Kidney epithelial cell (primary cell): ENCODE measurements around the gene RPGR. TPM values are rescaled to one million over a fixed set of nuclear protein-coding genes. Genes with fewer than 3 reads are reported as not detected.

Experiments
- DNase-seq: peaks from one replicate; pipeline ENCODE4 v3.0.0-alpha.2; 2010; ENCODE audit warnings: low read depth
- H3K27me3 ChIP-seq: 2 replicates; pipeline ENCODE4 v1.6.0; 2011; ENCODE audit warnings: low read length; ENCODE audit not compliant: control insufficient read depth, insufficient read depth
- H3K36me3 ChIP-seq: 2 replicates; pipeline ENCODE4 v1.5.1; 2011; ENCODE audit warnings: low read length; ENCODE audit not compliant: control insufficient read depth, insufficient read depth
- H3K4me3 ChIP-seq: 2 replicates; pipeline ENCODE4 v1.5.1; 2011; ENCODE audit warnings: low read depth, mild to moderate bottlenecking, control low read depth, low read length
- total RNA-seq: library from RNA; depleted of rRNA; stranded (reverse); fragments of >200 nt; gene quantifications from 2 replicates; pipeline ENCODE4 v1.2.3, GENCODE V29; 2015
- TF ChIP-seq, protein P1 (sequence below): IDR thresholded peaks from 2 replicates; pipeline ENCODE4 v1.5.1; 2011; ENCODE audit warnings: mild to moderate bottlenecking, moderate library complexity, low read length, control low read depth, inconsistent platforms; ENCODE audit not compliant: insufficient read depth, poor library complexity, severe bottlenecking

Gene RPGR
- total RNA-seq, 1 donor from 2014 or later = 4.6 TPM

DNA sequence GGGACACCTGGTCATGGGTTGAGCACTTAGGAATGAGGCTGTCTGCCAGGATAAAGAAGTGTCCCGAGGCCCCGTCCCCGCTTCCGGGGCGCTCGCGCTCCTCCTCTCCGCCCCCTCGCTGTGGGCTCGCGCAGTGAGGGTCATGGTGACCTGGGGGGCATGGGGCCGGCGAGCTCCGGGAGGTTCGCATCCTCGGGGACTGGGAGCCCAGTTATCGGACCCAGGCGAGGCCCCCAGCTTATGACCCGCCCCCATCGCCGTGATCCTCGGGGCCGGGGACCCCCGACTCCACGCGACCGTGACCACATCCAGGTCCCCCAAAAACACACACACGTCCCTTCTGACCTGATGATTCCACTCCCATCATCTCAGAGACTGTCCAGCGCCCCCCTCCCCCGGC, 71.3 kb downstream of the RPGR start:
- TF ChIP-seq, protein P1, sequence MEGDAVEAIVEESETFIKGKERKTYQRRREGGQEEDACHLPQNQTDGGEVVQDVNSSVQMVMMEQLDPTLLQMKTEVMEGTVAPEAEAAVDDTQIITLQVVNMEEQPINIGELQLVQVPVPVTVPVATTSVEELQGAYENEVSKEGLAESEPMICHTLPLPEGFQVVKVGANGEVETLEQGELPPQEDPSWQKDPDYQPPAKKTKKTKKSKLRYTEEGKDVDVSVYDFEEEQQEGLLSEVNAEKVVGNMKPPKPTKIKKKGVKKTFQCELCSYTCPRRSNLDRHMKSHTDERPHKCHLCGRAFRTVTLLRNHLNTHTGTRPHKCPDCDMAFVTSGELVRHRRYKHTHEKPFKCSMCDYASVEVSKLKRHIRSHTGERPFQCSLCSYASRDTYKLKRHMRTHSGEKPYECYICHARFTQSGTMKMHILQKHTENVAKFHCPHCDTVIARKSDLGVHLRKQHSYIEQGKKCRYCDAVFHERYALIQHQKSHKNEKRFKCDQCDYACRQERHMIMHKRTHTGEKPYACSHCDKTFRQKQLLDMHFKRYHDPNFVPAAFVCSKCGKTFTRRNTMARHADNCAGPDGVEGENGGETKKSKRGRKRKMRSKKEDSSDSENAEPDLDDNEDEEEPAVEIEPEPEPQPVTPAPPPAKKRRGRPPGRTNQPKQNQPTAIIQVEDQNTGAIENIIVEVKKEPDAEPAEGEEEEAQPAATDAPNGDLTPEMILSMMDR = no peak
- H3K36me3 ChIP-seq = no peaks in the 10 kb centered on the region
- no peak for DNase-seq
- no peak overlapping the region for H3K4me3 ChIP-seq
- no peaks in the 10 kb centered on the region for H3K27me3 ChIP-seq

DNA sequence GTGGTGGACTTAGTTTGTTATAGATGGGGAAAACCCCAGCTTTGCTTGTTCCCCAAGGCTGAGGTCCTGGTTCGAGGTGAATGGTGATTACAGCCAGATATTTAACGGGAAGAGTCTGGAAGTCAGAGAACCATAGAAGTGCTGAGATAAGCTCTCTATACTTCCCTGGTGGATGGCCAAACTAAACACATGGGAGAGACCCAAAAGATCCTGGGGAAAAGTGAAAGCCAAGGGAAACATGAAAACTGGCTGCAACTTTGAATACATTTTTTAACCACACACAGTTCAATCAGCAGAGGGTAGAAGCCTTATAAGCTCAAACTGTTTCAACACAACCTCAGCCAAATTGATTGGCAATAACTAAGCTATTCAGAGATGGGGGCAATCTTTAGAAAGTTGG, 77.3 kb downstream of the RPGR start:
- Histone ChIP-seq H3K27me3 (no peaks in the 10 kb centered on the region), H3K4me3 (no peak overlapping the region), H3K36me3 (no peaks in the 10 kb centered on the region)
- DNase-seq = no peak
- TF ChIP-seq, protein P1 = no peak

- Histone ChIP-seq H3K27me3 (no peaks in the 10 kb centered on the region), H3K4me3 (no peak overlapping the region), H3K36me3 (no peaks in the 10 kb centered on the region)
- TF ChIP-seq, protein P1 = no peak
- DNase-seq = no peak
Observed at GRCh38 chrX:38247051-38247450, 80.3 kb downstream of the RPGR start.

- DNase-seq = no peak
- TF ChIP-seq, protein P1 = no peak
- Histone ChIP-seq H3K4me3 (no peak overlapping the region), H3K36me3 (no peaks in the 10 kb centered on the region), H3K27me3 (no peaks in the 10 kb centered on the region)
Observed at GRCh38 chrX:38240541-38240940, 86.8 kb downstream of the RPGR start.

DNA sequence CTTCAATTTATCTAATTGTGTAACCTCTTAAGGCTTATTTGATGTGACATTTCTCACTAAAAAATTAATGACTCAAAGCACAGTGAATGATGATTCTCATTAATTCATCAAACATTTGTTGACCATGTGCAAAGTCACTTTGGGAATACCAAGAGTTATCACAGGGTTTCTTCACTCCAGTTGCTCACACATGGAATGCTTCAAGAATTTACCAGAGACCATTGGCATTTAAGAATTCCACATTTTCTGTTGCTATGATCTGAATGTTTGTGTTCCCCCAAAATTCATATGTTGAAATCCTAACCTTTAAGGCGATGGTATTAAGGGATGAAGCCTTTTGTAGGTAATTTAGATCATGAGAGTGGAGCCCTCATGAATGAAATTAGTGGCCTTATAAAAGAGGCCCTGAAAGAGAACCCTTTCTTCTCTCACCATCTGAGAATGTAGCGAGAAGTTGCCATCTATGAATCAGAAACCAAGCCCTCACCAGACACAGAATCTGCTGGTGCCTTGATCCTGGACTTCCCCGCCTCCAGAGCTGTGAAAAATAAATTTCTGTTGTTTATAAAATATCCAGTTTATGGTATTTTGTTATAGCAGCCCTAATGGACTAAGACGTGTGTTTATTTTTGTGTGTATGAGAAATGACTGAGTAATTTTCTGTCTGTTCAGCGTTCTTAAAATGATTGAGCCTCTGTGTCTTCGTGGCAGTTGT, 90.3 kb downstream of the RPGR start:
- H3K36me3 ChIP-seq = no peaks in the 10 kb centered on the region
- no peak for DNase-seq
- H3K27me3 ChIP-seq = no peaks in the 10 kb centered on the region
- TF ChIP-seq, protein P1 = no peak
- no peak overlapping the region for H3K4me3 ChIP-seq
